ENCODE measurements around the gene POLRMT.
A peak's percentile ranks its signal among the peaks of the same experiment; 100 is the strongest.

The POLRMT gene

GRCh38 chr19:579111-579841 is 54.1 kb downstream of the POLRMT start:
- no peak for DNase-seq (ENCODE audit: low read depth in 2 of 2)

GRCh38 chr19:577439-578392 is 55.6 kb downstream of the POLRMT start:
- no peak for DNase-seq (ENCODE audit: low read depth in 2 of 2)

- no peak for DNase-seq (ENCODE audit: low read depth in 2 of 2)
These were observed 56.4 kb downstream of the POLRMT start for GRCh38 chr19:576768-577438.

GRCh38 chr19:575527-576506 is 57.5 kb downstream of the POLRMT start:
- DNase-seq (ENCODE audit: low read depth in 2 of 2), result no peak

GRCh38 chr19:574658-575526 is 58.4 kb downstream of the POLRMT start:
- no peak for DNase-seq (ENCODE audit: low read depth in 2 of 2)

- no peak for DNase-seq (ENCODE audit: low read depth in 2 of 2)
These were observed 59.9 kb downstream of the POLRMT start for GRCh38 chr19:573519-573825.

- no peak for DNase-seq (ENCODE audit: low read depth in 2 of 2)
These were observed 60.4 kb downstream of the POLRMT start for GRCh38 chr19:572743-573518.

- peak; percentile 98 to 99 for DNase-seq (ENCODE audit: low read depth in 2 of 2)
These were observed 61.1 kb downstream of the POLRMT start, which contains the start of gene BSG for GRCh38 chr19:572140-572742. Gene BSG (plus strand): TSS chr19:572596. CDS start chr19:572635, 39 bp downstream.

DNA sequence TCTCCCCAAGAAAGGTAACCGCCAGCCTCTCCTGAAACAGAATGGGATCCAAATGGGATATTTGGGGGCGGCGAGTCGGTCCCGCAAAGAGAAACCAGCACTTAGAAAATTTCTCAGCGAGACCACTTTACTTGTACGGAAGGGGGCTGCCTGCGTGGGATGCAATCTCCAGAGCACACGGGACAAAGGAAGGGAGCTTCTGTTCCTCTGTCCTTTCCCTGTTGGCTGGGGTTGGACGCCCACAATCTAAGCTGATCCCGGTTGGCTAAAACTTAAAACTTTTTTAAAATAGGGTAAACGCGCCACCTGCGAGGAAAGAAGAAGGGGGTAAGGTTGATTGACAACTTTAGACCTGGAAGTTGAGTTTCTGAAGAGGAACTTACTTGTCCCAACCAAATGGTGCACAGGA is 61.8 kb downstream of the POLRMT start:
- no peak for DNase-seq (ENCODE audit: low read depth in 2 of 2)

DNA sequence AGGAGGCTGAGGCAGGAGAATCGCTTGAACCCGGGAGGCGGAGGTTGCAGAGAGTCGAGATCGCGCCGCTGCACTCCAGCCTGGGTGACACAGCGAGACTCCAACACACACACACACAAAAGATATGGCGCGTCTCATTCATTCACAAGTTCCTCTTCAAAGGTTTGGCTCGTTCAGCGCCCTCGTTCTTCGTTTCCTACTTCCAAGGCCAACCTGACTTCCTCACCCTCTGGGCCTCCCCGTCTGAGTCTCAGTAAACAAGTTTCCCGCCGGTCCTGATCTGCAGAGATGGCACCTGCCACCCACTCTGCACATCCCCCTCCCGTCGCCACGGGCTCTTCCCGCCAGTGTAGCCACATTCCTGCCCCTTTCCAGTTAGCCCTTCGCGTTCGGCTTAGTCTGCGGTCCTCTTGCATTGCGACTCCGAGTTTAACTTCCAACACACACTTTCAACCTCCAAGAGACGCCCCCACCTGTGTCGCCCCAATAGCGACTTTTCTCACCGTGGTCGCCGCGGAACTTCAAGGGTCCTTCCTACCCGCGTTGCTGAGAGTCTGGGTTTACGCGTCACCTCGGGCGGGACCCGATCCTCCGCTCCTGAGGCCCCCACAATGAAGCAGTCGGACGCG is 62.3 kb downstream of the POLRMT start:
- DNase-seq (ENCODE audit: low read depth in 2 of 2), result peak in 1 of 2 donors; percentile 28

DNA sequence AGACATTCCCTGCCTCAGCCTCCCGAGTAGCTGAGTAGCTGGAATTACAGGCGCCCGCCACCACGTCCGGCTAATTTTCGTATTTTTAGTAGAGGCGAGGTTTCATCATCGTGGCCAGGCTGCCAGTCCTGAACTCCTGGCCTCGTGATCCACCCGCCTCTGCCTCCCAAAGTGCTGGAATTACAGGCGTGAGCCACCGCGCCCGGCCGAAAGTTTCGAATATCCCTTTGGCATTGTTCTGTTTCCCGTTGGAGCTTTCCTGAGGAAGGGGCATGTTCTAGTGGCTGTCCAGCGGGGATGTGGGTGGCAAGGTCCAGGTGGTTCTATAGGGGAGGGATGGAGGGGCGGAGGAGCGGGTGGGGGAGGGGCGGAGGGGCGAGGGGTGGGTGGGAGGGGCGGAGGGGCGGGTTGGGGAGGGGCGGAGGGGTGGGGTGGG is 63.1 kb downstream of the POLRMT start:
- no peak for DNase-seq (ENCODE audit: low read depth in 2 of 2)

GRCh38 chr19:567296-567900 is 65.9 kb downstream of the POLRMT start:
- DNase-seq (ENCODE audit: low read depth in 2 of 2), result no peak
